Endothelial cell of umbilical vein (primary cell): ENCODE measurements around the gene CORO2B. TPM values are rescaled to one million over a fixed set of nuclear protein-coding genes. Genes with fewer than 3 reads are reported as not detected.

Experiments
- BruUV-seq: library from RNA; stranded (reverse); fragments of 400-500 nt; replicated peaks from 2 replicates; lab custom pipeline; 2021; lab: Mats Ljungman, UMichigan
- CTCF ChIA-PET: fragments of 300-600, 350-600 bp; sonication (Branson Sonifier 250); formaldehyde crosslinking; loops from one replicate; lab custom pipeline; 2021; ENCODE audit warnings: antibody characterized with exemption, inconsistent platforms; lab: Charles Lee
- POLR2A ChIA-PET: fragments of 300-600, 350-600 bp; sonication (Branson Sonifier 250); formaldehyde crosslinking; loops from one replicate; lab custom pipeline; 2021; ENCODE audit warnings: antibody characterized with exemption, inconsistent platforms; lab: Charles Lee
- DNase-seq: peaks from one replicate; pipeline ENCODE4 v3.0.0-alpha.2; 2011; ENCODE audit warnings: low read depth, low spot score
- FAIRE-seq: peaks from 2 replicates; lab custom pipeline; 2011; peaks lifted over from hg19 to GRCh38; lab: Jason Lieb, UNC
- H2AFZ ChIP-seq: 2 replicates; pipeline ENCODE4 v1.6.0; 2012; ENCODE audit warnings: low read depth, low read length, control low read depth, inconsistent platforms
- H3K27ac ChIP-seq: 2 replicates; pipeline ENCODE4 v1.5.1; 2011; ENCODE audit warnings: low read depth, mild to moderate bottlenecking, control low read depth, low read length, moderate library complexity; ENCODE audit not compliant: insufficient read depth
- H3K27me3 ChIP-seq, 2 experiments: 2 replicates each; pipeline versions ENCODE4 v1.6.0 to v1.6.1; 2011; ENCODE audit warnings: low read length in 2 of 2, mixed read lengths in 1 of 2; ENCODE audit not compliant: control insufficient read depth in 2 of 2, insufficient read depth in 2 of 2
- H3K36me3 ChIP-seq, 2 experiments: 2 replicates in 1 of 2; 3 replicates in 1 of 2; pipeline ENCODE4 v1.5.1; 2011; ENCODE audit warnings: low read length in 2 of 2, mild to moderate bottlenecking in 1 of 2, moderate library complexity in 1 of 2; ENCODE audit not compliant: control insufficient read depth in 2 of 2, insufficient read depth in 2 of 2; ENCODE audit errors: extremely low read depth in 1 of 2
- H3K4me1 ChIP-seq: 3 replicates; pipeline ENCODE4 v1.5.1; 2011; ENCODE audit warnings: mild to moderate bottlenecking, low read length; ENCODE audit not compliant: control insufficient read depth, insufficient read depth; ENCODE audit errors: extremely low read depth
- H3K4me2 ChIP-seq: 2 replicates; pipeline ENCODE4 v1.6.1; 2011; ENCODE audit warnings: low read length, control low read depth, mixed read lengths; ENCODE audit not compliant: insufficient read depth
- H3K4me3 ChIP-seq, 3 experiments: fragments of 200-600 bp in 1 of 3; sonication (generic), shearing (Covaris generic) in 1 of 3; replicated peaks in 1 of 3; 2 replicates each; pipeline ENCODE4 v1.5.1; 2011 to 2016; ENCODE audit warnings: control low read depth in 3 of 3, low read length in 3 of 3, mild to moderate bottlenecking in 2 of 3, inconsistent platforms in 1 of 3, low read depth in 1 of 3, moderate library complexity in 1 of 3; ENCODE audit not compliant: insufficient read depth in 1 of 3
- H3K79me2 ChIP-seq: 2 replicates; pipeline ENCODE4 v1.6.0; 2012; ENCODE audit warnings: low read length, inconsistent platforms; ENCODE audit not compliant: control insufficient read depth, insufficient read depth
- H3K9ac ChIP-seq: replicated peaks from 2 replicates; pipeline ENCODE3; 2011; ENCODE audit warnings: low read length, control low read depth; ENCODE audit not compliant: insufficient read depth; ENCODE audit errors: extremely low read depth
- H3K9me1 ChIP-seq: replicated peaks from 3 replicates; pipeline ENCODE4 v1.6.0; 2011; ENCODE audit warnings: mild to moderate bottlenecking, low read length; ENCODE audit not compliant: control insufficient read depth, insufficient read depth; ENCODE audit errors: extremely low read depth
- H3K9me3 ChIP-seq: replicated peaks from 2 replicates; pipeline ENCODE4 v1.5.1; 2012; ENCODE audit warnings: low read length, inconsistent platforms; ENCODE audit not compliant: control insufficient read depth, insufficient read depth
- H4K20me1 ChIP-seq: replicated peaks from 2 replicates; pipeline ENCODE3; 2011; ENCODE audit warnings: mild to moderate bottlenecking, low read length; ENCODE audit not compliant: control insufficient read depth, insufficient read depth; ENCODE audit errors: extremely low read depth
- CTCF ChIP-seq, 2 donors: IDR thresholded peaks; 1 replicate in 1 of 2; 2 replicates in 1 of 2; pipeline ENCODE4 v1.5.1; 2011; ENCODE audit warnings: low read length in 2 of 2, mild to moderate bottlenecking in 2 of 2, moderate library complexity in 2 of 2, control low read depth in 1 of 2, inconsistent platforms in 1 of 2, low read depth in 1 of 2; ENCODE audit not compliant: insufficient read depth in 1 of 2; ENCODE audit errors: extremely low read depth in 1 of 2
- EZH2 ChIP-seq: IDR thresholded peaks from 2 replicates; pipeline ENCODE4 v1.6.1; 2012; ENCODE audit warnings: borderline replicate concordance, low read depth, mild to moderate bottlenecking, moderate library complexity, low read length, inconsistent platforms; ENCODE audit not compliant: severe bottlenecking
- FOS ChIP-seq: IDR thresholded peaks from 2 replicates; pipeline ENCODE4 v1.6.1; 2011; ENCODE audit warnings: mild to moderate bottlenecking, low read length, moderate library complexity, borderline replicate concordance; ENCODE audit not compliant: insufficient read depth
- JUN ChIP-seq: IDR thresholded peaks from 2 replicates; pipeline ENCODE4 v1.6.1; 2011; ENCODE audit warnings: borderline replicate concordance, low read depth; ENCODE audit not compliant: insufficient read length, insufficient read depth
- MAX ChIP-seq: IDR thresholded peaks from 2 replicates; pipeline ENCODE4 v1.6.1; 2011; ENCODE audit not compliant: insufficient read depth, insufficient read length
- MYC ChIP-seq: IDR thresholded peaks from one replicate; pipeline ENCODE4 v1.6.1; 2011; ENCODE audit warnings: mild to moderate bottlenecking, low read depth, low read length
- POLR2A ChIP-seq: IDR thresholded peaks from 2 replicates; pipeline ENCODE4 v1.6.1; 2012; ENCODE audit warnings: low read depth, mild to moderate bottlenecking, control low read depth, low read length
- POLR2AphosphoS5 ChIP-seq: IDR thresholded peaks from 2 replicates; pipeline ENCODE4 v1.6.1; 2012; ENCODE audit warnings: low read depth, mild to moderate bottlenecking, control low read depth, low read length, moderate library complexity; ENCODE audit not compliant: insufficient read depth
- dilution Hi-C: fragments of 300-500 bp; cut with MboI; formaldehyde crosslinking; loops from one replicate; pipeline ENCODE4 v1.15.0; 2019; ENCODE audit warnings: low sequenced_read_pairs; ENCODE audit not compliant: extremely low pct_ligation_motif_present
- intact Hi-C: fragments of 100-400 bp; cut with micrococcal nuclease; formaldehyde crosslinking; loops from one replicate; pipeline ENCODE4 v1.10.0; 2022
- polyA plus RNA-seq, 4 experiments: library from polyadenylated mRNA; depleted of rRNA in 3 of 4; stranded (reverse) in 3 of 4; unstranded in 1 of 4; fragments of >200 nt; gene quantifications; 2 replicates each; pipeline versions ENCODE4 v1.2.1 to v1.2.3, GENCODE V29; 2011 to 2012; ENCODE audit warnings: missing spikeins in 1 of 4
- total RNA-seq: library from RNA; stranded (reverse); gene quantifications from 2 replicates; pipeline ENCODE4 v1.2.3, GENCODE V29; 2021

The CORO2B gene
- total and polyA plus RNA-seq, 2 donors (not counting 3 experiments of a cell fraction or from before 2014, with no cell fraction given) = 2.4 to 3.7 TPM

GRCh38 chr15:68615811-68616210 lies 37.0 kb downstream of the CORO2B start:
- no peaks in the 10 kb centered on the region for H3K9me1 ChIP-seq
- intact Hi-C loops (no loop called here), dilution Hi-C loops (no loop called here)
- no peak overlapping the region for H3K4me3 ChIP-seq
- H3K9ac ChIP-seq = no peak overlapping the region
- H3K4me1 ChIP-seq = peaks cover 24% of the 10 kb centered on the region
- no peak for TF ChIP-seq POLR2AphosphoS5
- TF ChIP-seq CTCF (IDR thresholded peaks at IDR 0.05; ENCODE audit: extremely low read depth in 1 of 2, insufficient read depth in 1 of 2, low read depth in 1 of 2, low read length in 2 of 2) = no peak
- TF ChIP-seq FOS = no peak
- TF ChIP-seq EZH2 = no peak
- no peak for TF ChIP-seq JUN
- no peak for TF ChIP-seq MAX
- TF ChIP-seq MYC = no peak
- TF ChIP-seq POLR2A = no peak
- H3K9me3 ChIP-seq = no peaks in the 10 kb centered on the region
- H2AFZ ChIP-seq = no peak overlapping the region
- BruUV-seq = no TSS peak
- no peaks in the 10 kb centered on the region for H4K20me1 ChIP-seq
- no peak overlapping the region for H3K27ac ChIP-seq
- ChIA-PET POLR2A (no interaction called here), CTCF (interaction anchor here (1.0 to 1.6 kb wide), 3 partner anchors 17 to 56 kb away, joined by 3 to 4 read pairs (median 3); no protein-coding TSS in a partner anchor)
- no peaks in the 10 kb centered on the region for H3K36me3 ChIP-seq
- FAIRE-seq (no peak), DNase-seq (no peak)
- no peaks in the 10 kb centered on the region for H3K79me2 ChIP-seq
- H3K4me2 ChIP-seq = no peak overlapping the region
- H3K27me3 ChIP-seq = peaks cover 0 to 2% of the 10 kb centered on the region in 2 experiments
